Non-pigmented ciliary epithelial cell (primary cell): ENCODE measurements around the gene TTN.
A peak's percentile ranks its signal among the peaks of the same experiment; 100 is the strongest.
"Not testable (repeated sequence)": the region's sequence is repeated elsewhere in the genome, so short reads cannot be mapped to it uniquely, and the experiment has no call there.

Source experiments
- DNase-seq: peaks from one replicate; pipeline ENCODE4 v3.0.0-alpha.2; 2010; ENCODE audit warnings: low read depth

Gene TTN

DNA sequence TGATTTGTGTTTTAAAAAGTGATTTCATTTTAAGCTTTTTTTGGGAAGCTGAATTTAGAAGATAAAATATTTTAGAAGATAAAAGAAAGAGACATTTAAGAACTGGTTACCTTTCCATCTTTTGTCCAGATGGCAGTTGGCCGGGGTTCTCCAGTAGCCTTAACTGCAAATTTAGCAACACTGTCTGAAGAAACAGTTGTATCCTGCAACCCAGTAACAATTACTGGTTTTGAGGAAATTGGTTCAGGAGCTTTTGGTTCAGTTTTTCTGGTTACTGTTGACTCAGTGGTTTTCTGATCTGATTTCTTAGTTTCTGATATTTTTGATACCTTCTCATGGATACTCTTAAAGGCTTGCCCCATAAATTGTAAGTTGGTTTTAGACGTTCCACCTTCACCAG, 277.1 kb downstream of the TTN start:
- DNase-seq, result no peak

DNA sequence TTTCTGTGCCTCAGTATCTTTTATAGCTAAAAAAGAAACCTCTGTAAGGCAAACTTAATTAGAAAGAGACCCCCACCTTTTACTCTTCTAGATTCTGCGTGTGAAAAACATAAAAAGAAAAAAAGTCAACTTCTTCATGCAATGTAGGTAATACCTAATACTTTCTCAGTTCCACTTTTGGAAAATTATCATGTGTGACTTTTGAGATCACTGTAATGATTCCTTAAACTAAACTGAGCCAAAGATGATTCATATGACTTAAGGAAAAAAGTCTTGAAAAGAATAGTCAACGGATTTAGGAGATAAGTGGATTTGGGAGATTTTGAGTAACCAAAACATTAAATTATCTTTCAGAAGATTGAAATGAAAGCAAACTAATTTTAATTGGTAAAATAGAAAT, 278.0 kb downstream of the TTN start:
- DNase-seq, result no peak

- DNase-seq, result no peak
These were observed 278.6 kb downstream of the TTN start for GRCh38 chr2:178528647-178529046.

DNA sequence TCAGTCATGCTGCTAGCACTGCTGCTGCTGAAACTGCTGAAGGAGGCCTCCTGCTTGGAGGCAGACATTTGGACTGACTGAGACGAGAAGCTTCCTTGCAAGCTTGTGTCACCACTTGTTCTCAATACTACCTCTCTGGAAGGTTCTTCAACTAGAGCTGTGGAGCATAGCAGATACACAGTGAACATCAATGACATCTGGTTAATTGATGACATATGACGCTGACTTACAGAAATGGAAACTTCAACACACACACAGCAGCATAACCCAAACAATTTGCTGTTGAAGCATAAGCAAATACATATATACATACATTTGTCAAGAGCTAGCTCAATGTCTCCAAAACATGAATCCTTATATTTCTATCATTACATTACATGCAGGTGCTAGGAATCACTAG, 279.6 kb downstream of the TTN start:
- DNase-seq, result no peak

GRCh38 chr2:178526256-178526655, 281.0 kb downstream of the TTN start:
- no peak for DNase-seq

DNA sequence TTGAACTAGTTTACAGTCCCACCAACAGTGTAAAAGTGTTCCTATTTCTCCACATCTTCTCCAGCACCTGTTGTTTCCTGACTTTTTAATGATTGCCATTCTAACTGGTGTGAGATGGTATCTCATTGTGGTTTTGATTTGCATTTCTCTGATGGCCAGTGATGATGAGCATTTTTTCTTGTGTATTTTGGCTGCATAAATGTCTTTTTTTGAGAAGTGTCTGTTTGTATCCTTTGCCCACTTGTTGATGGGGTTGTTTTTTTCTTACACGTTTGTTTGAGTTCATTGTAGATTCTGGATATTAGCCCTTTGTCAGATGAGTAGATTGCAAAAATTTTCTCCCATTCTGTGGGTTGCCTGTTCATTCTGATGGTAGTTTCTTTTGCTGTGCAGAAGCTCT, 281.8 kb downstream of the TTN start:
- not testable (repeated sequence) for DNase-seq

- DNase-seq, result not testable (repeated sequence)
These were observed 282.2 kb downstream of the TTN start for GRCh38 chr2:178525010-178525409.

DNA sequence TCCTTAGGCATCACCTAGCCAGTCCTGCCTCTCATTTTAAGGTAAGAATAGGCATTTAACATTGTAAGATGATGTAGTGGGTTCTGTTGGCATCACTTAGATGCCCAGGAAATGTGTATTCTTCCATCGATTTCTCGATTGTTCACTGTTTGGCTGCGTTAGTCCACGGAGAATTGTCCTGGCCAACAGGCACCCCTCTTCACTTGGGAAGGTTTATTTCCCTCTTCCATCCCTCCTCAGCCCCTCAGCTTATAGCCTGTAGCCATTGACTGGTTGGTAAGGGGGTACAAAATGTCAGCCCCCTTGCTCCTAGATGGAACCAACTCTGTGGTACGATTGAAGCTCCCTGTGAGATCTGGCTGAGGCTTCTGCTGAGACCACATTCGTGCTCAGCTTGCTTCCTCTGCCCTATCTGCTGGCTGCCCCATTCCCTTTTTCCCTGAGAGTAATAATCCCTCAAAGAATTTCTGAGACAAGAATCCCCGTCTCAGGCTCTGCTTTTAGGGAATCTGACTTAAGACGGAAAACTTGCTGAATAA, 283.6 kb downstream of the TTN start:
- no peak for DNase-seq

GRCh38 chr2:178522950-178523595, 284.1 kb downstream of the TTN start:
- DNase-seq, result peak; percentile 22

DNA sequence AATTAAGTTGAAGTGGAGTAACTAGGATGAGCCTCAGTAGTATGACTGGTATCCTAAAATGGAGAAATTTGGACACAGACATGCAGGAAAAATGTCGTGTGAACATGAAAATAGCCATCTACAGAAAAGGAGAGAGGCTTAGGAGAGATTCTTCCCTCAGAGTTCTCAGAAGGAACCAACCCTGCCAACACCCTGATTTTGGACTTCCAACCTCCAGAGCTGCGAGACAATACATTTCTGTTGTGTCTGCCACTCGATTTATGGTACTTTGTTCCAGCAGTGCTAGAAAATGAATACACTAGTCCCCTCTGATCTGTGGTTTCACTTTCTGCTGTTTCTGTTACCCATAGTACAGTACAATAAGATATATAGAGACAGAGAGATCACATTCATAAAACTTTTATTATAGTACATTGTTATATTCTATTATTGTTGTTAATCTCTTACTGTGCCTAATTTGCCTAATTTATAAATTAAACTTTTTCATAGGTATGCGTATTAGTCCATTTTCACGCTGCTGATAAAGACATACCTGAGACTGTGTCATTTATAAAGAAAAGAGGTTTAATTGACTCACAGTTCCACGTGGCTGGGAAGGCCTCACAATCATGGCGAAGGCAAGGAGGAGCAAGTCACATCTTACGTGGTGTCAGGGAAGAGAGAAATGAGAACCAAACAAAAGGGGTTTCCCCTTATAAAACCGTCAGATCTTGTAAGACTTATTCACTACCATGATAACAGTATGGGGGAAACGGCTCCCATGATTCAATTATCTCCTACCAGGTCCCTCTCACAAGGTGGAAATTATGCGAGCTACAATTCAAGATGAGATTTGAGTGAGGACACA, 285.7 kb downstream of the TTN start:
- no peak for DNase-seq

DNA sequence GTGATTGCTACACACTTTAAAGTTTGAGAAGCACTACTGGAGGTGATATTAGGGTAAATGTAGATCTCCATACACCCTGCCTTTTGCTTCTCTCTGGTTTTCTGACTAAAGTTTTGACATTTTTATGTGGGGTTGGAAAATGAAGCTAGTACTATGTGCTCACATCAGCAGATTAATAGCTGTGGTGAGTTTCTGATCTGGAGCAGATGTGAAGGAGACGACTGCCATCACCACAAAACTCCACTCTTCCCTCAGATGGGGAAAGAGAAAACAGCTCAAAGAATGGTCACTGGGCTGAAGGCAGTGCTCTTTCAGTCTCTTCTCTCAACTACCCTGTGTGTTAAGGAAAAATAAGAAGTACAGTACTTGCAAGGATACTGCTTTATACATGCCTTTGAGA, 289.7 kb downstream of the TTN start:
- no peak for DNase-seq

- DNase-seq, result peak; percentile 28
These were observed 292.6 kb downstream of the TTN start for GRCh38 chr2:178514664-178515063.

- DNase-seq, result no peak
These were observed 293.3 kb downstream of the TTN start for GRCh38 chr2:178513876-178514275.

- no peak for DNase-seq
These were observed 294.7 kb downstream of the TTN start for GRCh38 chr2:178512484-178512883.

- no peak for DNase-seq
These were observed 296.8 kb downstream of the TTN start for GRCh38 chr2:178510384-178510783.

GRCh38 chr2:178508646-178509045, 298.6 kb downstream of the TTN start:
- DNase-seq, result no peak

DNA sequence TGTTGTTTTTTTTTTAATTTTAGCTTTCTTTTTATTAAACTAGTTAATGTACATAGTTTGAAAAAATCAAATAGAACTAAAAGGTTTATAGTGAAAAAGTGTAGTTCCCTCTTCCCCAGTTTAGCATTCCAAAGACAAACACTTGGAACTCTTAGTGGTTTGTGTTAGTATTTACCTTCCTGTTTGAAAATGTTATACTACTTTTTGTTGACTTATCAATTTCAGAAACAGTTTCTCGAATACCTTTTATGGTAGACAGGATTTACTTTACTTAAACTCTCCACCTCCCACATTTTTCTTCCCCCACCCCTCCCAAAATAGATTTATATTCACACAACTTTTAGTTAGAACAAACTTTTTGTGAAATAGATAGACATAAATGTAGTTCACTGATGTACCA, 300.3 kb downstream of the TTN start:
- DNase-seq, result no peak

DNA sequence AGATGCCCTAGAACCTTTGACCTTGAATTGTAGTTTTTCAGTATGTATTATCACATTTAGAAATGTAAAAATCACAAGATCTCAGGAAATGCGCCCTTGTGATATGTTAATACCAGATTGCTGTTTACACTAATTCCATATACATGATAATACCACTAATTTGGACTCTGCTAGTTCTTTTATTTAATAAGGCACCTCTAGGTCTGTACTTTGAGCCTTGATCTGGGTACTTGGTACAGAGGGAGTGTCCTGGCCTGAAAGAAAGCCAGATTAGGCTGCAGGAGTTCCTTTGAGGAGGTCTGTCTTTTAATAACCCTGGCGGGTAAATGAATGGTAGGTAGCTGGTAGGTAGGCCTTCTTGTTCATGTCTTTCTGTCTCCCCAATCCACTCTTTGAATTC, 300.7 kb downstream of the TTN start:
- DNase-seq, result no peak

- DNase-seq, result no peak
These were observed 301.1 kb downstream of the TTN start for GRCh38 chr2:178506101-178506500.

- no peak for DNase-seq
These were observed 304.5 kb downstream of the TTN start for GRCh38 chr2:178502751-178503150.

- DNase-seq, result no peak
These were observed 307.6 kb downstream of the TTN start for GRCh38 chr2:178499640-178500039.

DNA sequence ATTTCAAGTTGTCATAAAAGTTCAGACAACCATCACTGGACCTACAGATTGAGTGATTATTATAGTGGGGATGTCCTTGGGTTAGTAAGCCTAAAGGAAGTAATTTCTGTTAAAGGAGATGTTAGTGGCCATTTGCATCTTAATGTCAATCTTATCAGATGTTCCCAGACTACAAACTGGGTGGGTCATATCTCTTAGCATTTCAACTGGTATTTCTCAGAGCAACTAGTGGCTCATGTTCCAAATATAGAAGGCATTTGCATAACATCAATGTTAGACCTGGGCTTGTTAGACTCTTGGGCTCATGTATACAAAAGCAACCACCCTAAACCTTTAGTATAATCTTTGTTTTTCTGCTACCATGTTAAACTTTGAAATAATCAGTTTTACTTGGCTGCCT, 309.1 kb downstream of the TTN start:
- no peak for DNase-seq

DNA sequence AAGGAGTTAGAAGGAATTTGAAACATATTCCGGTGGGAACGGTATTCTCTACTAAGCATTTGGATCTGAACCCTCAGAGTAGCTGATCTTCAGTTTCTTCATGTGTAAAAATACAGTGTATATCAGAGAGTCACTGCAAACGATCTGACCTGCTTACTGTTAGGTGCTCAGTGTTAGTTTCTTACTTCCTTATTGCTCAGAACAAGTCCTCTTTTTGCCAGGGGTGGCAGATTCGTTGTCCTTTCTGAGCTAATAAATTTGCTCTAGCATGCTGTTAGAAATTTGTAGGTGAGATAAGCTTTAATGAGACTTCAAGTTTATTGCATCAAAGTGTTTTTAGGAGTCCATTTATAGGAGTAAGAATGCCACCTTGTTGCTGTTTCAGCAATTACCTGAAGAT, 311.2 kb downstream of the TTN start:
- no peak for DNase-seq
